HepG2 (cell line): ENCODE data around the gene SYNJ2. TPM values are rescaled to one million over a fixed set of nuclear protein-coding genes. Genes with fewer than 3 reads are reported as not detected.

Source experiments
- AGO1 ChIP-seq: fragments of 200-400 bp; formaldehyde crosslinking; IDR thresholded peaks from 2 replicates; pipeline ENCODE4 v1.6.1; 2017; ENCODE audit warnings: mild to moderate bottlenecking, low read depth, low read length, moderate library complexity; ENCODE audit not compliant: poor library complexity, severe bottlenecking
- ATAD3A ChIP-seq: sonication (generic); formaldehyde crosslinking; IDR thresholded peaks from 2 replicates; pipeline ENCODE4 v1.4.0; 2020; ENCODE audit warnings: missing genetic modification reagents
- ATF5 ChIP-seq: sonication (generic); formaldehyde crosslinking; IDR thresholded peaks from 2 replicates; pipeline ENCODE4 v1.4.0; 2020; ENCODE audit warnings: mild to moderate bottlenecking, low read depth, missing genetic modification reagents
- EZH2 ChIP-seq: conservative IDR thresholded peaks from 2 replicates; pipeline ENCODE4 v1.6.1; 2012; ENCODE audit warnings: mild to moderate bottlenecking, low read depth, low read length, moderate library complexity
- GFI1 ChIP-seq: sonication (generic); formaldehyde crosslinking; IDR thresholded peaks from 2 replicates; pipeline ENCODE4 v1.5.0; 2020; ENCODE audit warnings: missing genetic modification reagents, mild to moderate bottlenecking, borderline replicate concordance
- KAT7 ChIP-seq: IDR thresholded peaks from 2 replicates; pipeline ENCODE4 v1.6.1; 2018; ENCODE audit warnings: borderline replicate concordance, missing compliant biosample characterization
- NFRKB ChIP-seq: fragments of 450-650 bp; IDR thresholded peaks from 2 replicates; pipeline ENCODE4 v1.6.1; 2017
- SNAI1 ChIP-seq: sonication (generic); formaldehyde crosslinking; IDR thresholded peaks from 2 replicates; pipeline ENCODE4 v1.5.0; 2020; ENCODE audit warnings: mild to moderate bottlenecking, missing genetic modification reagents, borderline replicate concordance
- TBX2 ChIP-seq: sonication (generic); formaldehyde crosslinking; IDR thresholded peaks from 2 replicates; pipeline ENCODE4 v1.5.0; 2020; ENCODE audit warnings: missing genetic modification reagents, mild to moderate bottlenecking, borderline replicate concordance
- TOE1 ChIP-seq: sonication (generic); formaldehyde crosslinking; IDR thresholded peaks from 2 replicates; pipeline ENCODE4 v1.4.0; 2020; ENCODE audit warnings: mild to moderate bottlenecking, missing genetic modification reagents
- YY1 ChIP-seq: IDR thresholded peaks from 2 replicates; pipeline ENCODE4 v1.6.1; 2011; ENCODE audit warnings: low read length, low read depth, moderate library complexity, mild to moderate bottlenecking; ENCODE audit not compliant: insufficient read depth, insufficient replicate concordance
- ZNF142 ChIP-seq: sonication (generic); formaldehyde crosslinking; IDR thresholded peaks from 2 replicates; pipeline ENCODE4 v1.4.0; 2020; ENCODE audit warnings: missing genetic modification reagents
- ZNF343 ChIP-seq: sonication (generic); formaldehyde crosslinking; IDR thresholded peaks from 2 replicates; pipeline ENCODE4 v1.4.0; 2020; ENCODE audit warnings: mild to moderate bottlenecking, missing genetic modification reagents
- ZNF749 ChIP-seq: sonication (generic); formaldehyde crosslinking; IDR thresholded peaks from 2 replicates; pipeline ENCODE4 v1.8.0; 2022; ENCODE audit warnings: mild to moderate bottlenecking, missing genetic modification reagents, moderate library complexity, borderline replicate concordance
- ZNF816 ChIP-seq: sonication (generic); formaldehyde crosslinking; IDR thresholded peaks from 2 replicates; pipeline ENCODE4 v1.8.0; 2022; ENCODE audit warnings: missing genetic modification reagents, mild to moderate bottlenecking, borderline replicate concordance
- ZNF879 ChIP-seq: sonication (generic); formaldehyde crosslinking; IDR thresholded peaks from 2 replicates; pipeline ENCODE4 v1.8.1; 2023; ENCODE audit warnings: missing genetic modification reagents
- polyA plus RNA-seq, 8 experiments: library from polyadenylated mRNA; depleted of rRNA in 3 of 8; stranded (reverse) in 7 of 8; unstranded in 1 of 8; fragments of >200 nt; fragmentation: Illumina TruSeq in 4 of 8; extraction: Trizol in 4 of 8; gene quantifications; 2 replicates each; pipeline versions ENCODE4 v1.2.1 to v1.2.3, GENCODE V29; 2011 to 2016; ENCODE audit warnings: low read depth in 4 of 8, missing spikeins in 1 of 8, mixed read lengths in 1 of 8; ENCODE audit not compliant: insufficient read depth in 1 of 8
- total RNA-seq, 5 experiments: library from RNA; depleted of rRNA; stranded (reverse); fragments of >200 nt; fragmentation: Illumina TruSeq; extraction: Trizol; gene quantifications; 2 replicates each; pipeline ENCODE4 v1.2.3, GENCODE V29; 2016; ENCODE audit warnings: low read depth in 1 of 5
- TF ChIP-seq, protein P1 (sequence below): IDR thresholded peaks from 2 replicates; pipeline ENCODE4 v1.6.1; 2016
- TF ChIP-seq, protein P2 (sequence below): sonication (generic); formaldehyde crosslinking; IDR thresholded peaks from 2 replicates; pipeline ENCODE4 v1.5.1; 2020; ENCODE audit warnings: missing genetic modification reagents, mild to moderate bottlenecking, borderline replicate concordance
- TF ChIP-seq, protein P3 (sequence below): sonication (generic); formaldehyde crosslinking; IDR thresholded peaks from 2 replicates; pipeline ENCODE4 v1.4.0; 2020; ENCODE audit warnings: missing genetic modification reagents; ENCODE audit errors: not compliant biosample characterization
- TF ChIP-seq, protein P4 (sequence below): sonication (generic); formaldehyde crosslinking; IDR thresholded peaks from 2 replicates; pipeline ENCODE4 v1.8.0; 2022; ENCODE audit warnings: mild to moderate bottlenecking, missing genetic modification reagents, moderate library complexity

Gene SYNJ2
- total and polyA plus RNA-seq, 2 of the 13 experiments (the other 11 are each of a cell fraction or from before 2014, with no cell fraction given) = 39.1 to 57.6 TPM

DNA sequence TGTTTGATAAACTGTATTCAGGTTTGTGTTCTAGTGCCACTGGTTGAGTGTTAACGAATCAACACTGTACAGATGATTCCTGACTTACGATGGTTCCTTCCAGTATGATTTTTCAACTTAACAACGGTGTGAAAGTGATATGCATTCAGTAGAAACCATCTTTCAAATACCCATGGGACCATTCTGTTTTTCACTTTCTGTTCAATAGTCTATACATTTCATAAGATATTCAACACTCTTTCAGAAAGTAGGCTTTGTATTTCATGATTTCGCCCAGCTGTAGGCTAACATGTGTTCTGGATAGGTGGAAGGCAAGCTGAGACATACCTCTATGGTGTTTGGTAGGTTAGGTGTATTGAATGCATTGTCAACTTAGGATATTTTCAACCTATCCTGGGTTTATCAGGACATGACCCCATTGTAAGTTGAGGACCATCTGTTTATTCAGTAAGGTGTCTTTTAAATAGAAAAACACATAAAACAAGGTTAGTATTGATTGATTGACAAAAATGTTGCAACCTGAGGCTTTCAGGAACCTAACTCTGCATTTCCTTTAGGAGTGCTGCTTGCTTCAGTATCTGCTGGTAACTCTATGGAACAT lies 32.3 kb downstream of the SYNJ2 start (continued):
- TF ChIP-seq, protein P1, sequence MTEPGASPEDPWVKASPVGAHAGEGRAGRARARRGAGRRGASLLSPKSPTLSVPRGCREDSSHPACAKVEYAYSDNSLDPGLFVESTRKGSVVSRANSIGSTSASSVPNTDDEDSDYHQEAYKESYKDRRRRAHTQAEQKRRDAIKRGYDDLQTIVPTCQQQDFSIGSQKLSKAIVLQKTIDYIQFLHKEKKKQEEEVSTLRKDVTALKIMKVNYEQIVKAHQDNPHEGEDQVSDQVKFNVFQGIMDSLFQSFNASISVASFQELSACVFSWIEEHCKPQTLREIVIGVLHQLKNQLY (CRISPR knock-in tag) = no peak
- TF ChIP-seq ZNF749 (CRISPR knock-in tag) (no peak), NFRKB (no peak), TBX2 (CRISPR knock-in tag) (no peak), KAT7 (no peak), ZNF343 (CRISPR knock-in tag) (no peak), YY1 (no peak), ATAD3A (CRISPR knock-in tag) (no peak), ATF5 (CRISPR knock-in tag) (no peak), EZH2 (no peak), GFI1 (CRISPR knock-in tag) (no peak), ZNF816 (no peak), ZNF879 (CRISPR knock-in tag) (no peak), AGO1 (no peak), SNAI1 (CRISPR knock-in tag) (no peak), TOE1 (CRISPR knock-in tag) (no peak; the same call in 1 of the 2 replicates), ZNF142 (no peak)
- TF ChIP-seq, protein P2, sequence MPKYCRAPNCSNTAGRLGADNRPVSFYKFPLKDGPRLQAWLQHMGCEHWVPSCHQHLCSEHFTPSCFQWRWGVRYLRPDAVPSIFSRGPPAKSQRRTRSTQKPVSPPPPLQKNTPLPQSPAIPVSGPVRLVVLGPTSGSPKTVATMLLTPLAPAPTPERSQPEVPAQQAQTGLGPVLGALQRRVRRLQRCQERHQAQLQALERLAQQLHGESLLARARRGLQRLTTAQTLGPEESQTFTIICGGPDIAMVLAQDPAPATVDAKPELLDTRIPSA (CRISPR knock-in tag) = no peak
- TF ChIP-seq, protein P3, sequence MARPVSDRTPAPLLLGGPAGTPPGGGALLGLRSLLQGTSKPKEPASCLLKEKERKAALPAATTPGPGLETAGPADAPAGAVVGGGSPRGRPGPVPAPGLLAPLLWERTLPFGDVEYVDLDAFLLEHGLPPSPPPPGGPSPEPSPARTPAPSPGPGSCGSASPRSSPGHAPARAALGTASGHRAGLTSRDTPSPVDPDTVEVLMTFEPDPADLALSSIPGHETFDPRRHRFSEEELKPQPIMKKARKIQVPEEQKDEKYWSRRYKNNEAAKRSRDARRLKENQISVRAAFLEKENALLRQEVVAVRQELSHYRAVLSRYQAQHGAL (CRISPR knock-in tag) = no peak
- TF ChIP-seq, protein P4, sequence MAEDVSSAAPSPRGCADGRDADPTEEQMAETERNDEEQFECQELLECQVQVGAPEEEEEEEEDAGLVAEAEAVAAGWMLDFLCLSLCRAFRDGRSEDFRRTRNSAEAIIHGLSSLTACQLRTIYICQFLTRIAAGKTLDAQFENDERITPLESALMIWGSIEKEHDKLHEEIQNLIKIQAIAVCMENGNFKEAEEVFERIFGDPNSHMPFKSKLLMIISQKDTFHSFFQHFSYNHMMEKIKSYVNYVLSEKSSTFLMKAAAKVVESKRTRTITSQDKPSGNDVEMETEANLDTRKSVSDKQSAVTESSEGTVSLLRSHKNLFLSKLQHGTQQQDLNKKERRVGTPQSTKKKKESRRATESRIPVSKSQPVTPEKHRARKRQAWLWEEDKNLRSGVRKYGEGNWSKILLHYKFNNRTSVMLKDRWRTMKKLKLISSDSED (CRISPR knock-in tag) = no peak
